ENCODE data around the gene OBSCN.

DNA sequence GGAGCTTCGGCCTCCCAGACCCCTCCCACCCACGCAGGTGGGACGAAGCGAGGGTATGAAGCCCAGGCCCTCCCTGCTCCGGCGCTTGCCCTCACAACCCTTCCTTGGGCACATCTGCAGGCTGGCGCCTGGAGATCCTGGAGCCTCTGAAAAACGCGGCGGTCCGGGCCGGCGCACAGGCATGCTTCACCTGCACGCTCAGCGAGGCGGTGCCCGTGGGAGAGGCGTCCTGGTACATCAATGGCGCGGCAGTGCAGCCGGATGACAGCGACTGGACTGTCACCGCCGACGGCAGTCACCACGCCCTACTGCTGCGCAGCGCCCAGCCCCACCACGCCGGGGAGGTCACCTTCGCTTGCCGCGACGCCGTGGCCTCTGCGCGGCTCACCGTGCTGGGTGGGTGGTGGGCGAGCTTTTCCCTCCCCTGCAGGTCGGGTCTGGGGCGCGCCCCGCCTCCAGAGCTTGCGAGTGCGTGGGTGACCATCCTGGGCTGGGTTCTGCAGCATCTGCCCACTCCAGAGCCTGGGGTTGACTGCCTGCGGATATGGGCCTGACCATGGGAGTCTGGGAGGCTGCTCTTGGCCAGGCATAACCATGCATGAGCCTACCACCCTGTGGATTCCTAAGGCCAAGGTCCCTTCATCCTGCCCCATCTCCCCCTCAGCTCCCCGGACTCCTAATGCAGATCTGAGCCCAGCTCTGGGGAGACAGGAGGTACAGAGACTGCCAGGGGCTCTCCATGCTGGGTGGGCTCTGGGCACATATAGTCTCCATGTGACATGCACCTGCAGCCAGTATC is 108.9 kb downstream of the OBSCN start:
- TF ChIP-seq, protein P1, sequence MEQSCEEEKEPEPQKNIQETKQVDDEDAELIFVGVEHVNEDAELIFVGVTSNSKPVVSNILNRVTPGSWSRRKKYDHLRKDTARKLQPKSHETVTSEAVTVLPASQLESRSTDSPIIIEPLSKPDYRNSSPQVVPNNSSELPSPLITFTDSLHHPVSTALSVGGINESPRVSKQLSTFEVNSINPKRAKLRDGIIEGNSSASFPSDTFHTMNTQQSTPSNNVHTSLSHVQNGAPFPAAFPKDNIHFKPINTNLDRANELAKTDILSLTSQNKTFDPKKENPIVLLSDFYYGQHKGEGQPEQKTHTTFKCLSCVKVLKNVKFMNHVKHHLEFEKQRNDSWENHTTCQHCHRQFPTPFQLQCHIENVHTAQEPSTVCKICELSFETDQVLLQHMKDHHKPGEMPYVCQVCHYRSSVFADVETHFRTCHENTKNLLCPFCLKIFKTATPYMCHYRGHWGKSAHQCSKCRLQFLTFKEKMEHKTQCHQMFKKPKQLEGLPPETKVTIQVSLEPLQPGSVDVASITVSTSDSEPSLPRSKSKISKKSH (CRISPR knock-in tag; IDR thresholded peaks at IDR 0.05; ENCODE audit: borderline replicate concordance) = no peak
- TF ChIP-seq WIZ (CRISPR knock-in tag; IDR thresholded peaks at IDR 0.05) (no peak), POLR2AphosphoS5 (IDR thresholded peaks at IDR 0.05; ENCODE audit: low read depth, low read length) (no peak), FLYWCH1 (CRISPR knock-in tag; IDR thresholded peaks at IDR 0.05) (no peak), ZNF703 (CRISPR knock-in tag; IDR thresholded peaks at IDR 0.05; ENCODE audit: borderline replicate concordance) (no peak), POLR2A (IDR thresholded peaks at IDR 0.05; ENCODE audit: insufficient read depth in 1 of 2, low read depth in 2 of 2, low read length in 2 of 2) (no peak), HNRNPLL (IDR thresholded peaks at IDR 0.05; ENCODE audit: low read depth, low read length, poor library complexity, severe bottlenecking) (no peak)
- TF ChIP-seq, protein P2, sequence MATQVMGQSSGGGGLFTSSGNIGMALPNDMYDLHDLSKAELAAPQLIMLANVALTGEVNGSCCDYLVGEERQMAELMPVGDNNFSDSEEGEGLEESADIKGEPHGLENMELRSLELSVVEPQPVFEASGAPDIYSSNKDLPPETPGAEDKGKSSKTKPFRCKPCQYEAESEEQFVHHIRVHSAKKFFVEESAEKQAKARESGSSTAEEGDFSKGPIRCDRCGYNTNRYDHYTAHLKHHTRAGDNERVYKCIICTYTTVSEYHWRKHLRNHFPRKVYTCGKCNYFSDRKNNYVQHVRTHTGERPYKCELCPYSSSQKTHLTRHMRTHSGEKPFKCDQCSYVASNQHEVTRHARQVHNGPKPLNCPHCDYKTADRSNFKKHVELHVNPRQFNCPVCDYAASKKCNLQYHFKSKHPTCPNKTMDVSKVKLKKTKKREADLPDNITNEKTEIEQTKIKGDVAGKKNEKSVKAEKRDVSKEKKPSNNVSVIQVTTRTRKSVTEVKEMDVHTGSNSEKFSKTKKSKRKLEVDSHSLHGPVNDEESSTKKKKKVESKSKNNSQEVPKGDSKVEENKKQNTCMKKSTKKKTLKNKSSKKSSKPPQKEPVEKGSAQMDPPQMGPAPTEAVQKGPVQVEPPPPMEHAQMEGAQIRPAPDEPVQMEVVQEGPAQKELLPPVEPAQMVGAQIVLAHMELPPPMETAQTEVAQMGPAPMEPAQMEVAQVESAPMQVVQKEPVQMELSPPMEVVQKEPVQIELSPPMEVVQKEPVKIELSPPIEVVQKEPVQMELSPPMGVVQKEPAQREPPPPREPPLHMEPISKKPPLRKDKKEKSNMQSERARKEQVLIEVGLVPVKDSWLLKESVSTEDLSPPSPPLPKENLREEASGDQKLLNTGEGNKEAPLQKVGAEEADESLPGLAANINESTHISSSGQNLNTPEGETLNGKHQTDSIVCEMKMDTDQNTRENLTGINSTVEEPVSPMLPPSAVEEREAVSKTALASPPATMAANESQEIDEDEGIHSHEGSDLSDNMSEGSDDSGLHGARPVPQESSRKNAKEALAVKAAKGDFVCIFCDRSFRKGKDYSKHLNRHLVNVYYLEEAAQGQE (IDR thresholded peaks at IDR 0.05; ENCODE audit: borderline replicate concordance in 1 of 2, low read depth in 1 of 2, low read length in 2 of 2) = no peak
- TF ChIP-seq, protein P3, sequence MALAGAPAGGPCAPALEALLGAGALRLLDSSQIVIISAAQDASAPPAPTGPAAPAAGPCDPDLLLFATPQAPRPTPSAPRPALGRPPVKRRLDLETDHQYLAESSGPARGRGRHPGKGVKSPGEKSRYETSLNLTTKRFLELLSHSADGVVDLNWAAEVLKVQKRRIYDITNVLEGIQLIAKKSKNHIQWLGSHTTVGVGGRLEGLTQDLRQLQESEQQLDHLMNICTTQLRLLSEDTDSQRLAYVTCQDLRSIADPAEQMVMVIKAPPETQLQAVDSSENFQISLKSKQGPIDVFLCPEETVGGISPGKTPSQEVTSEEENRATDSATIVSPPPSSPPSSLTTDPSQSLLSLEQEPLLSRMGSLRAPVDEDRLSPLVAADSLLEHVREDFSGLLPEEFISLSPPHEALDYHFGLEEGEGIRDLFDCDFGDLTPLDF (CRISPR knock-in tag; IDR thresholded peaks at IDR 0.05) = no peak
- TF ChIP-seq, protein P4, sequence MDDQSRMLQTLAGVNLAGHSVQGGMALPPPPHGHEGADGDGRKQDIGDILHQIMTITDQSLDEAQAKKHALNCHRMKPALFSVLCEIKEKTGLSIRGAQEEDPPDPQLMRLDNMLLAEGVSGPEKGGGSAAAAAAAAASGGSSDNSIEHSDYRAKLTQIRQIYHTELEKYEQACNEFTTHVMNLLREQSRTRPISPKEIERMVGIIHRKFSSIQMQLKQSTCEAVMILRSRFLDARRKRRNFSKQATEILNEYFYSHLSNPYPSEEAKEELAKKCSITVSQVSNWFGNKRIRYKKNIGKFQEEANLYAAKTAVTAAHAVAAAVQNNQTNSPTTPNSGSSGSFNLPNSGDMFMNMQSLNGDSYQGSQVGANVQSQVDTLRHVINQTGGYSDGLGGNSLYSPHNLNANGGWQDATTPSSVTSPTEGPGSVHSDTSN (CRISPR knock-in tag; IDR thresholded peaks at IDR 0.05; ENCODE audit: borderline replicate concordance) = no peak
